Stimulated activated CD4-positive, alpha-beta T cell treated with anti-CD3 and anti-CD28 coated beads, Interleukin-1b, Interleukin-23, amount 100 ng/mL, for 4 hours (primary cell): Measurements from ENCODE around the gene WDR59.
"Not testable (repeated sequence)": the region's sequence is repeated elsewhere in the genome, so short reads cannot be mapped to it uniquely, and the experiment has no call there.

Source experiments
- DNase-seq, 2 donors: peaks; one replicate each; pipeline ENCODE4 v3.0.0-alpha.2; 2020; ENCODE audit warnings: low read depth in 2 of 2

The WDR59 gene

GRCh38 chr16:74865922-74866598 lies 118.9 kb downstream of the WDR59 start:
- DNase-seq: no peak

DNA sequence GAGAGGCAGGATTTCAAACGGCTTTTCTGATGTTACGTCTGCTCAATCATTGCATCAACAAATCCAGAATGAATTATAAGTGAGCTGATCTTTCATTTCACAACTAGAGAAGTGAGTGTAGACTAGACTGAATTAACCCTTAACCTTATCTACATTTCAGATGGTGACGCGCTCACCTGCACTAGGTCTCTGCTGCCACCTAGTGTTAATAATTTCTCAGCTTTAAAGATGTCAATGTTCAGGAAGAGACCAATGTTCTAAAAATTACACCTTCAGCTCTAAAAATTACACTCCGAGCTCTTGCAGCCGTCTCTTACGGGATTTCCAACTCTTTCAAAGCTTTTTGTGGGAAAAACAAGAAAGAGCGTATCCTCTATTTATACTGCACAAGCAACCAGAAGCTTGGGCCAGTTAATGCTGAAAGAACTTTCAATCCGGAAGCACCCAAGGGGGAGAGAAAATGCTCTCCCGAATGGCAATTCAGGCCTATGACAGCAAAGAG lies 122.1 kb downstream of the WDR59 start:
- peak in 1 of 2 donors; percentile 1 for DNase-seq

DNA sequence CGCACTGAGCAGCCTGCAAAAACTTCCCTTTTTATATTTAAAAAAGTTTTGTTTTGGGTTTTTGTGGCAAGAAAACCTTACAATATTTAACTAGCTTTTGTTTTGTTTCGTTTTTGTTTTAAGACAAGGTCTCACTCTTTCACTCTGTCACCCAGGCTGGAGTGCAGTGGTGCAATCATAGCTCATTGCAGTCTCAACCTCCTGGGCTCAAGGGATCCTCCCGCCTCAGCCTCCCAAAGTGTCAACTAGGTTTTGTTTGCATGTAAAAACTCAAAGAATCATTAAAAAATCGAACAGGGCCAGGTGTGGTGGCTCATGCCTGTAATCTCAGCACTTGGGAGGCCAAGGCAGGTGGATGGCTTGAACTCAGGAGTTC lies 132.4 kb downstream of the WDR59 start:
- no peak for DNase-seq

GRCh38 chr16:74850027-74850426 lies 134.9 kb downstream of the WDR59 start:
- no peak for DNase-seq

DNA sequence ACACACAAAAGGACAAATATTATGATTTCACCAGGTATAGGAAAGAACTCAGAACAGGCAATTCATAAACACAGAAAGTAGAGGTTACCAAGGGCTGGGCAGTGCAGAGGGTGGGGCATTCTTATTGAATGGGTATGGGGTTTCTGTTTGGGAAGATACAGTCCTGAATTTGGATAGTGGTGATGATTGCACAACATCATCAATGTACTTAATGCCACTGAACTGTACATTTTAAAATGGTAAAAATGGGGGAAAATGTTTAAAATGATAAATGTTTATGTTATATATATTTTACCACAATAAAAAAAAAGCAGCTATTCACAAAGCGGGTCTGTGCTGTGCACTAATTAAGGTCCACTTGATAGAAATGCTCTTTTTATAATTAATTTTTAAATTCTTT lies 137.7 kb downstream of the WDR59 start:
- no peak for DNase-seq

DNA sequence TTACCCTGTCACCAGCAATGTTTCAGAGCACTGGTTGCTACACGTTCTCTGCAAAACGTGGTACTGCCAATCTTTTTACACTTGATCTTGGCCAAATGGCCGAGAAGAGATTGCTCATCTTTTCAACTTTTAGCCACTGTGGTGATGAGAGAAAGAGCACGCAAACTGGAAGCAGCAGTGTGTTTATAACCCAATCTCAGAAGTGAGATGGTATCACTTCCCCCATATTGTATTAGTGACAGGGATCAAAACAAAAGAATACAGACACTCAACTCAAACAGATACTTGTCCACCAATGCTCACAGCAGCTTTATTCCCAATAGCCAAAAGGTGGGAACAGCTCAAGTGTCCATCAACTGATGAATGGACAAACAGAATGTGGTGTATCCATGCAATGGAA lies 138.2 kb downstream of the WDR59 start:
- DNase-seq: no peak

GRCh38 chr16:74844041-74844980 lies 140.6 kb downstream of the WDR59 start:
- DNase-seq: no peak

- DNase-seq: not testable (repeated sequence)
Measured at GRCh38 chr16:74843381-74844035, 141.4 kb downstream of the WDR59 start.

DNA sequence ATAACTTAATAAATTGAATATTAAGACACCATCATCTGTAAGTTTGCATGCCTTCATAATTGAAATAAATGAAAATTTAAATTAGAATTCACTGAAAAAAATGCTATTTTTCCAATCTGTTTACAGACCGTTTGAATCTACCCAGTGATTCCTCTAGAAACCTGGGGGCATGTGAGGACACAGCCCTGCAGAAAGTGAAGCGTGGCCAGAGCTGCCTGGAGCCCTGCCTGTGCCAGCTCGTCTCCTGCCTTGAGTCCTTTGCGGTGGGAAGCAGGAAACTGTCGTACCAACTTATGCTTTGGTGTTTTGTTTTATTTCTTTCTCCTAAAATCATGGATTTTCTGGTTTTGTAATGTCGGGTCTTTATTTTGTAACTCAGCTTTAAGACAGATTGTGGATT lies 142.5 kb downstream of the WDR59 start:
- no peak for DNase-seq

DNA sequence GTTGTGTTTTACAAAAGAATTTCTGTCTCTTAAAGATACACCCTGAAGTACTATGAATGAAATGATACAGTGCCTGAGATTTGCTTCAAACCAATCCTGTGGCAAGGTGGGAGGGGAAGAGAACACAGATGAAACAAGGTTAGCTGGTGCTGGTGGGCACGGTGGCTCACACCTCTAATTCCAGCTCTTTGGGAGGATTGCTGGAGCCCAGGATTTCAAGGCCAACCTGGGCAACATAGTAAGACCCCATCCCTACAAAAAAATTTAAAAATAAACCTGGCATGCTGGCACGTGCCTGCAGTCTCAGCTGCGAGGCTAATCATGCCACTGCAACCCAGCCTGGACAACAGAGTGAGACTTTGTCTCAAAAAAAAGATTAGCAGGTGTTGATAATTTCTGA lies 143.0 kb downstream of the WDR59 start:
- DNase-seq: no peak

DNA sequence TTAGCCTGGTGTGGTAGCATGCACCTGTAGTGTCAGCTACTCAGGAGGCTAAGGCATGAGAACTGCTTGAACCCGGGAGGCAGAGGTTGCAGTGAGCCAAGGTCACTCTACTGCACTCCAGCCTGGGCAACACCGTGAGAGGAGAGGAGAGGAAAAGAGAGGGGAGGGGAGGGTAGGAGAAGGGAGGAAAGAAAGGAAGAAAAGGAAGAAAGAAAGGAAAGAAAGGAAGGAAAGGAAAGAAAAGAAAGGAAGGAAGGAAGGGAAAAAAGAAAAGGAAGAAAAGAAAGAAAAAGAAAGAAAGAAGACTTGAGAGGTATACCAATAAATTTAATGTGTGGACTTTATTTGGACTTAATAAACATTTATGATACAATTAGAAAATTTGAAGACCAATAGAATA lies 143.5 kb downstream of the WDR59 start:
- DNase-seq: no peak

DNA sequence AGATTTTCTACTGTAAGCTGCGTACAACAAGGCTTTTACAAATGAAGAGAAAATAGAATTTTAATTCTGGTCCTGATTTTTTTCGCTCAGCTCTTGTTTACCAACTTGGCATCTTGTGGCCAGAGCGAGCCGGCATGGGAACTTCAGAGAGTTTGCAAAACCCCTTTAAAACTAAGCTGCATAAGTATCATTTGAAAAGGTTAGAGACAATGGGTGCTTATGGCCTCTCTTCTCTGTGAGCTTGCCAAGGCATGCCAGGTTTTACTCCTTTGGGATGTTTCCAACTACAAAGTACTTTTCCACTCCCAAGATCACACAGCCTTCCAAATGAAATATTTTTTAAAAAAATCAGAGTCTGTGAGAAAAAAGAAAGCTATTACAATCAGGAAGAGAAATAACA lies 147.9 kb downstream of the WDR59 start:
- no peak for DNase-seq

- no peak for DNase-seq
Measured at GRCh38 chr16:74836111-74836671, 148.7 kb downstream of the WDR59 start.

DNA sequence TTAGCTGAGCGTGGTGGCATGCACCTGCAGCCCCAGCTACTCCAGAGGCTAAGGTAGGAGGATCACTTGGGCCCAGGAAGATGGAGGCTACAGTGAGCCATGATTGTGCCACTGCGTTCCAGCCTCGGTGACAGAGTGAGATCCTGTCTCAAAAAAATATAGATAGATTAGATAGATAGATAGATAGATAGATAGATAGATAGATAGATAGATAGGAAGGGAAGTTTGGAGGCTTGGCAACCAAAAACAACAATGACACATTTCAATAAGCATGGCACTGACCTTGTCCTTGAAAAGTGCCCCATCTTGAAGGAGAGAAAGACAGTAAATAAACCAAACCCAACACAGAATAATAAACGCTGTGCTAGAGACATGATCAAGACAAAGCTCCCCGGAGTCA lies 152.7 kb downstream of the WDR59 start:
- no peak for DNase-seq

DNA sequence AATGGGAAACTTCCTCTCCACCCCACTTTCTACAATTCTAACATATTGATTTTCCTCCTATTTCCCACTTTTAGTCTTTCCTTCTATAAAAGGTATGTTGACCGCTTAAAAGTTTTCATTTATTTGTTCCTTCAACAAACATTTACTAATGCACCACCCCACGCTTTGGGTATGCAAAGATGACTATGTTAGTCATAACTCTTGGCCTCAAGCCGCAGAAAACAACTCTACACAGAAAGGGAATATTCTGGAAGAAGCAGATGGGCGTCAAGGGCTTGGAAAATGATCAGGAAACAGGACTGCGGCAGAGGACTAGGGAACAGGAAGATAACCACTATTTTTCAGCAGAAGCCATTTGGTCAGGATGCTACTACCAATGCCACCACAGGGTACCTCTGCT lies 153.5 kb downstream of the WDR59 start:
- no peak for DNase-seq

DNA sequence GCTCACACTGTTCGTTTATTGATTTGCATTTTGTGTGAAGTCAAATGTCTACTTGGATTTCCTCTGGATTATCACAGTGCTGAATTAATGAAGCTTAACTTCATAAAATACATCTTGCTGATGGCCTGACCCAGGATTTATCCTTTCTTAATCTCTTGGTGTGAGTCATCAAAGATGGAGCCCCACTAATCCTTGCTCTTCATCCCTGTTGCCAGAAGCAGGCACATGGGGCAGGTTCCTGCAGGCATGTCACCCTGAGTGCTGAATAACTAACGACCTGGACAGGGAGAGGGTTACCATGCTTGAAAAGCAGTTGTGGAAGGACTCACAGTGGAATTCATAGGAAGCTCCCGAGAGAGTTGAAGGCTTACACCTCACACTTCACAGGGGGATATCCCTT lies 154.3 kb downstream of the WDR59 start:
- no peak for DNase-seq

GRCh38 chr16:74829637-74830036 lies 155.3 kb downstream of the WDR59 start:
- DNase-seq: no peak

- DNase-seq: no peak
Measured at GRCh38 chr16:74825941-74826340, 159.0 kb downstream of the WDR59 start.

DNA sequence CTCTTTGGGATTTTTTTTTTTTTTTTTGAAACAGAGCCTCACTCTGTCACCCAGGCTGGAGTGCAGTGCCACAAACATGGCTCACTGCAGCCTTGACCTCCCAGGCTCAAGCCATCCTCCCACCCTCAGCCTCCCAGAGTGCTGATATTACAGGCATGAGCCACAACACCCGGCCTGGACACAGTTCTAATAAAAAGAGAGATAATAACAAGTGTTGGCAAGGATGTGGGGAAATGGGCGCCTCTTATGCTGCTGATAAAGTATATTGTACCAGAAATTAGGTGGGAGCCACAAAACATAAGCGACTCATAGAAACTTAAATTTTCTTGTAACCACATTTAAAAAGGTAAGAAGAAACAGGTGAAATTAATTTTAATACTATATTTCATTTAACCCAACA lies 159.9 kb downstream of the WDR59 start:
- no peak for DNase-seq
